ENCODE results near the gene TSPAN32. TPM values are rescaled to one million over a fixed set of nuclear protein-coding genes. Genes with fewer than 3 reads are reported as not detected.

Gene TSPAN32
- total RNA-seq, 1 experiment from 2014 or later, result not detected

DNA sequence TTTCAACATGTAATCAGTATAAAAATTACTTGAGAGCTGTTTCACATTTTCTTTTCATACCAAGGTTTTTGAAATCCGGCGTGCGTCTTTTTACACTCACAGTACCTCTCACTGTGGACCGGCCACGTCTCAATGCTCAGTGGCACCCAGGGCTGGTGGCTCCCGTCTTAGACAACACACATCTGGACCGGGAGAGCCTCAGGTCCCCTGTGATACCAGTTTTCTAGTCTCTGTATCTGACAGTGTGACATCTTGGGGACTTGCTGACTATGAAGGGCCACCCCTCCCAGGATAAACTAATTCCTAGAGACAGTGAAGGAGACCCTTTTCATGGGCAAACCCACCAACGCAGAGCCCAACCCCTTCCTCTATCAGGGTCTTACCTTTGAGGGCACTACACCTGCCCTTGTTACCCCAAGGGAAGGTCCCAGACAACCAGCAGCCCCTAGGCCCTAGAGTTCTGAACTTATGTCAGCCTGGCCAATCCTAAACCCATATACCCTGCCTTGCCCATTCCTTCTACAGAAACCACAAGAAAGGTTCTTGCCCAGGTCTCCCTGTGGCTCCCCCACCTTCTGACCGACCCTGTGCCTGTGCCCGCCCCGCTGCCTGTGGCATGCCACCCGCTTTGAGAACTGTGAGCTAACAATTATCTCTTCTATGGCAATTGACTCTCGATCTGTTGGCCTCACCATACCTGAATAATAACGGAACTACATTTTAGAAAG, 25.4 kb upstream of the TSPAN32 start:
- no peaks in the 10 kb centered on the region for H3K36me3 ChIP-seq (ENCODE audit: control insufficient read depth, insufficient read depth, low read length)
- no peak overlapping the region for H3K27ac ChIP-seq (ENCODE audit: low read length)
- ChIA-PET POLR2A (interaction anchor here (0.6 kb wide), 1 partner anchor 39 kb away, joined by 4 read pairs; no protein-coding TSS in a partner anchor), CTCF (no interaction called here)
- TF ChIP-seq POLR2AphosphoS5 (IDR thresholded peaks at IDR 0.05; ENCODE audit: low read depth, low read length), result no peak
- TF ChIP-seq REST (IDR thresholded peaks at IDR 0.05; ENCODE audit: insufficient read depth in 1 of 2, low read depth in 2 of 2, low read length in 1 of 2), result no peak
- TF ChIP-seq SIN3A (IDR thresholded peaks at IDR 0.05; ENCODE audit: borderline replicate concordance, insufficient read depth, low read depth, low read length), result no peak
- no peak for TF ChIP-seq CTCF (IDR thresholded peaks at IDR 0.05)
- no peak for TF ChIP-seq TCF7L2 (IDR thresholded peaks at IDR 0.05; ENCODE audit: low read depth, low read length)
- H3K27me3 ChIP-seq (ENCODE audit: control insufficient read depth, insufficient read depth, low read length), result peaks cover 11% of the 10 kb centered on the region
- in situ Hi-C loops (cut with HindIII; ENCODE audit: low pct_unique_long_range_greater_than_20kb, low sequenced_read_pairs), result no loop called here
- H3K4me3 ChIP-seq (ENCODE audit: low read depth in 2 of 2, low read length in 2 of 2), result no peak overlapping the region
- no peaks in the 10 kb centered on the region for H3K4me1 ChIP-seq (ENCODE audit: control insufficient read depth, insufficient read depth, low read length)
- DNase-seq (ENCODE audit: low read depth, low spot score) (no peak), ATAC-seq (no peak)
- intact Hi-C loops (cut with micrococcal nuclease; ENCODE audit: unreplicated experiment), result no loop called here
- BruUV-seq (replicated peaks), result no TSS peak
- H3K9me3 ChIP-seq (ENCODE audit: control insufficient read depth, insufficient read depth, low read depth, low read length), result no peaks in the 10 kb centered on the region

GRCh38 chr11:2277008-2277346, 24.8 kb upstream of the TSPAN32 start:
- peaks cover 15% of the 10 kb centered on the region for H3K27me3 ChIP-seq (ENCODE audit: control insufficient read depth, insufficient read depth, low read length)
- BruUV-seq (replicated peaks), result no TSS peak
- no peaks in the 10 kb centered on the region for H3K9me3 ChIP-seq (ENCODE audit: control insufficient read depth, insufficient read depth, low read depth, low read length)
- H3K36me3 ChIP-seq (ENCODE audit: control insufficient read depth, insufficient read depth, low read length), result no peaks in the 10 kb centered on the region
- intact Hi-C loops (cut with micrococcal nuclease; ENCODE audit: unreplicated experiment), result no loop called here
- ATAC-seq (no peak), DNase-seq (ENCODE audit: low read depth, low spot score) (no peak)
- H3K4me3 ChIP-seq (ENCODE audit: low read depth in 2 of 2, low read length in 2 of 2), result no peak overlapping the region
- no peaks in the 10 kb centered on the region for H3K4me1 ChIP-seq (ENCODE audit: control insufficient read depth, insufficient read depth, low read length)
- CTCF ChIA-PET, result no interaction called here
- POLR2A ChIA-PET, result interaction anchor here (0.6 kb wide), 1 partner anchor 39 kb away, joined by 4 read pairs; no protein-coding TSS in a partner anchor
- H3K27ac ChIP-seq (ENCODE audit: low read length), result no peak overlapping the region
- TF ChIP-seq POLR2AphosphoS5 (IDR thresholded peaks at IDR 0.05; ENCODE audit: low read depth, low read length) (no peak), REST (IDR thresholded peaks at IDR 0.05; ENCODE audit: insufficient read depth in 1 of 2, low read depth in 2 of 2, low read length in 1 of 2) (no peak), TCF7L2 (IDR thresholded peaks at IDR 0.05; ENCODE audit: low read depth, low read length) (no peak), CTCF (IDR thresholded peaks at IDR 0.05) (no peak), SIN3A (IDR thresholded peaks at IDR 0.05; ENCODE audit: borderline replicate concordance, insufficient read depth, low read depth, low read length) (no peak)
- in situ Hi-C loops (cut with HindIII; ENCODE audit: low pct_unique_long_range_greater_than_20kb, low sequenced_read_pairs), result no loop called here
